ENCODE measurements around the gene UNC79. TPM values are rescaled to one million over a fixed set of nuclear protein-coding genes. Genes with fewer than 3 reads are reported as not detected.
"Not testable (repeated sequence)": the region's sequence is repeated elsewhere in the genome, so short reads cannot be mapped to it uniquely, and the experiment has no call there.

Gene UNC79
- total RNA-seq, 1 donor from 2014 or later = 0.08 TPM

- Mint-ChIP-seq H3K27ac (ENCODE audit: unreplicated experiment) (no peak overlapping the region), H3K27me3 (ENCODE audit: unreplicated experiment) (no peaks in the 10 kb centered on the region), H3K36me3 (ENCODE audit: unreplicated experiment) (no peaks in the 10 kb centered on the region), H3K4me1 (ENCODE audit: unreplicated experiment) (no peaks in the 10 kb centered on the region), H3K4me3 (ENCODE audit: unreplicated experiment) (no peak overlapping the region), H3K9me3 (ENCODE audit: unreplicated experiment) (no peaks in the 10 kb centered on the region)
- DNase-seq (ENCODE audit: extremely low spot score, unreplicated experiment) = no peak
- no peak for TF ChIP-seq CTCF (IDR thresholded peaks at IDR 0.05)
Observed at GRCh38 chr14:93464271-93464670, 33.5 kb downstream of the UNC79 start.

- Mint-ChIP-seq H3K36me3 (ENCODE audit: unreplicated experiment) (no peaks in the 10 kb centered on the region), H3K4me3 (ENCODE audit: unreplicated experiment) (no peak overlapping the region), H3K4me1 (ENCODE audit: unreplicated experiment) (no peaks in the 10 kb centered on the region), H3K9me3 (ENCODE audit: unreplicated experiment) (no peaks in the 10 kb centered on the region), H3K27ac (ENCODE audit: unreplicated experiment) (no peak overlapping the region), H3K27me3 (ENCODE audit: unreplicated experiment) (no peaks in the 10 kb centered on the region)
- DNase-seq (ENCODE audit: extremely low spot score, unreplicated experiment) = no peak
- TF ChIP-seq CTCF (IDR thresholded peaks at IDR 0.05) = no peak
Observed at GRCh38 chr14:93475471-93475870, 44.7 kb downstream of the UNC79 start.

- no peak for TF ChIP-seq CTCF (IDR thresholded peaks at IDR 0.05)
- Mint-ChIP-seq H3K4me3 (ENCODE audit: unreplicated experiment) (no peak overlapping the region), H3K36me3 (ENCODE audit: unreplicated experiment) (no peaks in the 10 kb centered on the region), H3K27me3 (ENCODE audit: unreplicated experiment) (no peaks in the 10 kb centered on the region), H3K4me1 (ENCODE audit: unreplicated experiment) (no peaks in the 10 kb centered on the region), H3K9me3 (ENCODE audit: unreplicated experiment) (no peaks in the 10 kb centered on the region), H3K27ac (ENCODE audit: unreplicated experiment) (no peak overlapping the region)
- no peak for DNase-seq (ENCODE audit: extremely low spot score, unreplicated experiment)
Observed at GRCh38 chr14:93476305-93476704, 45.6 kb downstream of the UNC79 start.

GRCh38 chr14:93479074-93479473 lies 48.3 kb downstream of the UNC79 start:
- DNase-seq (ENCODE audit: extremely low spot score, unreplicated experiment); H3K27ac Mint-ChIP-seq (ENCODE audit: unreplicated experiment); H3K27me3 Mint-ChIP-seq (ENCODE audit: unreplicated experiment); H3K9me3 Mint-ChIP-seq (ENCODE audit: unreplicated experiment); H3K36me3 Mint-ChIP-seq (ENCODE audit: unreplicated experiment); H3K4me1 Mint-ChIP-seq (ENCODE audit: unreplicated experiment); H3K4me3 Mint-ChIP-seq (ENCODE audit: unreplicated experiment): not testable (repeated sequence)

GRCh38 chr14:93480867-93481266 lies 50.1 kb downstream of the UNC79 start:
- no peak overlapping the region for H3K4me3 Mint-ChIP-seq (ENCODE audit: unreplicated experiment)
- H3K27me3 Mint-ChIP-seq (ENCODE audit: unreplicated experiment) = no peaks in the 10 kb centered on the region
- no peaks in the 10 kb centered on the region for H3K36me3 Mint-ChIP-seq (ENCODE audit: unreplicated experiment)
- H3K9me3 Mint-ChIP-seq (ENCODE audit: unreplicated experiment) = no peaks in the 10 kb centered on the region
- TF ChIP-seq CTCF (IDR thresholded peaks at IDR 0.05) = no peak
- no peak for DNase-seq (ENCODE audit: extremely low spot score, unreplicated experiment)
- H3K27ac Mint-ChIP-seq (ENCODE audit: unreplicated experiment) = no peak overlapping the region
- H3K4me1 Mint-ChIP-seq (ENCODE audit: unreplicated experiment) = no peaks in the 10 kb centered on the region

- Mint-ChIP-seq H3K4me1 (ENCODE audit: unreplicated experiment) (no peaks in the 10 kb centered on the region), H3K27me3 (ENCODE audit: unreplicated experiment) (no peaks in the 10 kb centered on the region), H3K9me3 (ENCODE audit: unreplicated experiment) (no peaks in the 10 kb centered on the region), H3K27ac (ENCODE audit: unreplicated experiment) (no peak overlapping the region), H3K36me3 (ENCODE audit: unreplicated experiment) (no peaks in the 10 kb centered on the region), H3K4me3 (ENCODE audit: unreplicated experiment) (no peak overlapping the region)
- no peak for TF ChIP-seq CTCF (IDR thresholded peaks at IDR 0.05)
- DNase-seq (ENCODE audit: extremely low spot score, unreplicated experiment) = no peak
Observed at GRCh38 chr14:93481758-93482157, 51.0 kb downstream of the UNC79 start.

Measured in osteocyte (in vitro differentiated cells).